HG03571 (cell line): ENCODE results near the gene AFTPH.
A peak's percentile ranks its signal among the peaks of the same experiment; 100 is the strongest.

Experiments used
- ATAC-seq: cut with Tn5 transposase; IDR thresholded peaks from one replicate; pipeline ENCODE4 v1.9.1; 2021; ENCODE audit not compliant: unreplicated experiment

The AFTPH gene

GRCh38 chr2:64540615-64541014 lies 16.5 kb downstream of the AFTPH start:
- no peak for ATAC-seq

GRCh38 chr2:64541547-64541946 lies 17.4 kb downstream of the AFTPH start:
- ATAC-seq, result no peak

- ATAC-seq, result no peak
These were observed 18.2 kb downstream of the AFTPH start for GRCh38 chr2:64542071-64543007.

GRCh38 chr2:64543008-64543697 lies 19.0 kb downstream of the AFTPH start:
- ATAC-seq, result no peak

GRCh38 chr2:64548761-64549160 lies 24.6 kb downstream of the AFTPH start:
- no peak for ATAC-seq

GRCh38 chr2:64550042-64550441 lies 25.9 kb downstream of the AFTPH start:
- ATAC-seq, result no peak

- no peak for ATAC-seq
These were observed 27.7 kb downstream of the AFTPH start for GRCh38 chr2:64551851-64552250.

GRCh38 chr2:64554117-64554516 lies 30.0 kb downstream of the AFTPH start:
- no peak for ATAC-seq

GRCh38 chr2:64558445-64559081 lies 34.4 kb downstream of the AFTPH start:
- no peak for ATAC-seq

- no peak for ATAC-seq
These were observed 38.1 kb downstream of the AFTPH start for GRCh38 chr2:64562148-64562784.

- ATAC-seq, result no peak
These were observed 39.4 kb downstream of the AFTPH start for GRCh38 chr2:64563436-64563938.

- no peak for ATAC-seq
These were observed 42.0 kb downstream of the AFTPH start for GRCh38 chr2:64565949-64566710.

- no peak for ATAC-seq
These were observed 43.3 kb downstream of the AFTPH start for GRCh38 chr2:64567473-64567872.

- no peak for ATAC-seq
These were observed 44.7 kb downstream of the AFTPH start for GRCh38 chr2:64568836-64569235.

GRCh38 chr2:64574871-64575270 lies 50.7 kb downstream of the AFTPH start:
- ATAC-seq, result no peak

GRCh38 chr2:64581018-64581417 lies 56.9 kb downstream of the AFTPH start:
- ATAC-seq, result no peak

- no peak for ATAC-seq
These were observed 57.8 kb downstream of the AFTPH start for GRCh38 chr2:64581777-64582539.

- peak; percentile 74 for ATAC-seq
These were observed 58.7 kb downstream of the AFTPH start for GRCh38 chr2:64582774-64583340.

GRCh38 chr2:64586054-64586453 lies 61.9 kb downstream of the AFTPH start:
- ATAC-seq, result no peak
